AG08396 (cell line): ENCODE data around the gene NOS1AP.
"Not testable (repeated sequence)": the region's sequence is repeated elsewhere in the genome, so short reads cannot be mapped to it uniquely, and the experiment has no call there.

Experiments used
- DNase-seq: peaks from one replicate; pipeline ENCODE4 v3.0.0; 2012; ENCODE audit warnings: low spot score, mixed read lengths

The NOS1AP gene

GRCh38 chr1:162336621-162337285, 267.3 kb downstream of the NOS1AP start:
- no peak for DNase-seq

- no peak for DNase-seq
Observed at GRCh38 chr1:162342452-162342983, 273.0 kb downstream of the NOS1AP start.

GRCh38 chr1:162343470-162343869, 274.0 kb downstream of the NOS1AP start:
- no peak for DNase-seq

GRCh38 chr1:162347281-162347680, 277.8 kb downstream of the NOS1AP start:
- DNase-seq, result no peak

GRCh38 chr1:162349635-162350330, 280.3 kb downstream of the NOS1AP start:
- peak; percentile 56 for DNase-seq

GRCh38 chr1:162351246-162351842, 281.9 kb downstream of the NOS1AP start:
- DNase-seq, result no peak

GRCh38 chr1:162351874-162352273, 282.4 kb downstream of the NOS1AP start:
- not testable (repeated sequence) for DNase-seq

- DNase-seq, result no peak
Observed at GRCh38 chr1:162353078-162353477, 283.6 kb downstream of the NOS1AP start.

GRCh38 chr1:162353702-162354101, 284.2 kb downstream of the NOS1AP start:
- DNase-seq, result no peak

- DNase-seq, result peak; percentile 52
Observed at GRCh38 chr1:162357681-162358266, 288.3 kb downstream of the NOS1AP start.

GRCh38 chr1:162358928-162359327, 289.4 kb downstream of the NOS1AP start:
- DNase-seq, result no peak

GRCh38 chr1:162359523-162360236, 290.2 kb downstream of the NOS1AP start:
- no peak for DNase-seq

- DNase-seq, result no peak
Observed at GRCh38 chr1:162360237-162360873, 290.9 kb downstream of the NOS1AP start.

- DNase-seq, result no peak
Observed at GRCh38 chr1:162360874-162361260, 291.4 kb downstream of the NOS1AP start.

- DNase-seq, result no peak
Observed at GRCh38 chr1:162361349-162361748, 291.9 kb downstream of the NOS1AP start.

- DNase-seq, result no peak
Observed at GRCh38 chr1:162363823-162364222, 294.3 kb downstream of the NOS1AP start.

GRCh38 chr1:162364498-162364897, 295.0 kb downstream of the NOS1AP start:
- no peak for DNase-seq

- DNase-seq, result no peak
Observed at GRCh38 chr1:162365284-162366020, 296.0 kb downstream of the NOS1AP start.

- DNase-seq, result no peak
Observed at GRCh38 chr1:162366149-162366548, 296.7 kb downstream of the NOS1AP start.

- DNase-seq, result no peak
Observed at GRCh38 chr1:162366671-162367070, 297.2 kb downstream of the NOS1AP start.

- DNase-seq, result no peak
Observed at GRCh38 chr1:162367073-162367472, 297.6 kb downstream of the NOS1AP start.
